Stimulated activated CD4-positive, alpha-beta T cell treated with anti-CD3 and anti-CD28 coated beads, TNF-alpha, amount 100 ng/mL, for 24 hours (primary cell): ENCODE measurements around the gene RALBP1.
A peak's percentile ranks its signal among the peaks of the same experiment; 100 is the strongest.

Experiments
- DNase-seq, 3 experiments: peaks; one replicate each; pipeline ENCODE4 v3.0.0-alpha.2; 2020; ENCODE audit warnings: low read depth in 3 of 3

Gene RALBP1

GRCh38 chr18:9507565-9508088, 32.3 kb downstream of the RALBP1 start:
- DNase-seq: no peak

GRCh38 chr18:9508446-9509025, 33.2 kb downstream of the RALBP1 start:
- DNase-seq: no peak

GRCh38 chr18:9513971-9514512, 38.7 kb downstream of the RALBP1 start:
- no peak for DNase-seq

DNA sequence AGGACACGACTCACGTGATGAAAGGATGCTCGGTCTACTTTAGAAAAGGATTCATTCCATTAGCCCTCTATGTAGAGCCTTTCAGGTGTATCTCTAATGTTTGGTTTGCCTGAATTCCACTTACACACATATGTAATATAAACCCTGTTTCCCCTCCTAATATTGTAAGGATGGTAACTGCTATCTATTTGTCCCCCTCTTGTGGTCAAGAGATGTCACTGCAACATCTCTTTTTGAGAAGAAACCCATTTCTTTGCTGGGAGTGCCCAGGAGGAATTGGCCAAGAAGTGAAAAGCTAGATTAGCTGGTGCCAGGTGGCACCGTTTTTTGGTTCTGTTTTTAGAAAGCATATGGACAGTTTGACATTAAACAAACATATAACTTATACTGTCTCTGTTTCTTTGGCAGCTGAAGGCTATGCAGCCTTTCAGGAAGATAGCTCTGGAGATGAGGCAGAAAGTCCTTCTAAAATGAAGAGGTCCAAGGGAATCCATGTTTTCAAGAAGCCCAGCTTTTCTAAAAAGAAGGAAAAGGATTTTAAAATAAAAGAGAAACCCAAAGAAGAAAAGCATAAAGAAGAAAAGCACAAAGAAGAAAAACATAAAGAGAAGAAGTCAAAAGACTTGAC, 41.2 kb downstream of the RALBP1 start:
- peak in 1 of 3 experiments; percentile 2 for DNase-seq

DNA sequence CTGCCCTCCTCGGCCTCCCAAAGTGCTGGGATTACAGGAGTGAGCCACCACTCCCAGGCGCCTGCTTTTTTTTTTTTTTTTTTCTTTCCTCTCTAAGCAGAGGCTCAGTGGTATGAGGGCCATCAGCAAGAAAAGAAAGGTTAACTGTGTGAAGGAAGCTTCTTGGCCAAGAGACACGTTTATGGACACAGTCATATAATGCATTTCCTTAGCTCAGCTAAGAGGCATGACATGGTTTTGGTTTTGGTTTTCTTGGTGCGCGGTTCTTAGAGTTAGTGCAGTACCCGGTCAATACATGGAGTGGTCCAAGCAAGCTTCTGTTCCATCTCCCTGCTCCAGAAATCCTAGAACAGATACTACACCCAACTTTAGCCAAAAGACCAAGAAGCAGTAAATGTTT, 42.6 kb downstream of the RALBP1 start:
- DNase-seq: no peak

GRCh38 chr18:9519399-9519798, 44.1 kb downstream of the RALBP1 start:
- DNase-seq: no peak

- DNase-seq: no peak
Measured at GRCh38 chr18:9520666-9521065, 45.4 kb downstream of the RALBP1 start.

DNA sequence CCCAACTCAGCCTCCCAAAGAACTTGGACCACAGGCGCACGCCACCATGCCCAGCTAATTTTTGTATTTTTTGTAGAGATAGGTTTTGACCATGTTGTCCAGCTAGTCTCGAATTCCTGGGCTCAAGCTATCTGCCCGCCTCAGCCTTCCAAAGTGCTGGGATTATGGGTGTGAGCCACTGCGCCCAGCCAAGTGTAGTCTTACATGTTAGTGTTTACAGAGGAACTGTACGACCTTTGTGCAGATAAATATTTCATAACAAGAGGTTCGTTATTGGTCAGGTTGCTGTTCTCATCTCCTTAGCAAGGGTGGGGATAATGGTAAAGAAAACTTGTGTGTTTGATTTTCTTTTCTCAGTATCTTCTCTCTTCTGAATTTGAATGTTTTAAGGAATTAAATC, 46.5 kb downstream of the RALBP1 start:
- DNase-seq: no peak

GRCh38 chr18:9522952-9523351, 47.6 kb downstream of the RALBP1 start:
- no peak for DNase-seq

DNA sequence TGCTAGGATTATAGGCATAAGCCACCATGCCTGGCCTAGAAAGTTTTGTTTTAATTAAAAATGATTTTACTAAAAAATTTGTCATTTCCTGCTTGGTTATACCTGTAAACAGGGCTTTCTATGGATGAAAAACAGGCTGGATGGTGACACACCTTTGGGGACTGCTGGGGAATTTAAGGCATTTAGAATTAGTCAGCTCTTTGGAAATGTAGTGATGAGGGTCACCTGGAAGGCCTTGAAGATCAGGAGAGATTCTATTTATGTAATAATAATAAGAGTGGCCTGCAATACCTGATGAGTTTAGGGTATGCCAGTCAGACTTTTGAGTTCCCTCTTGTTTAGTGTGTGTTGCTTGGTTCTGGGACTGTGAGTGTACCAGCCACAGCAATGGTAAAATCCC, 51.1 kb downstream of the RALBP1 start:
- DNase-seq: no peak

DNA sequence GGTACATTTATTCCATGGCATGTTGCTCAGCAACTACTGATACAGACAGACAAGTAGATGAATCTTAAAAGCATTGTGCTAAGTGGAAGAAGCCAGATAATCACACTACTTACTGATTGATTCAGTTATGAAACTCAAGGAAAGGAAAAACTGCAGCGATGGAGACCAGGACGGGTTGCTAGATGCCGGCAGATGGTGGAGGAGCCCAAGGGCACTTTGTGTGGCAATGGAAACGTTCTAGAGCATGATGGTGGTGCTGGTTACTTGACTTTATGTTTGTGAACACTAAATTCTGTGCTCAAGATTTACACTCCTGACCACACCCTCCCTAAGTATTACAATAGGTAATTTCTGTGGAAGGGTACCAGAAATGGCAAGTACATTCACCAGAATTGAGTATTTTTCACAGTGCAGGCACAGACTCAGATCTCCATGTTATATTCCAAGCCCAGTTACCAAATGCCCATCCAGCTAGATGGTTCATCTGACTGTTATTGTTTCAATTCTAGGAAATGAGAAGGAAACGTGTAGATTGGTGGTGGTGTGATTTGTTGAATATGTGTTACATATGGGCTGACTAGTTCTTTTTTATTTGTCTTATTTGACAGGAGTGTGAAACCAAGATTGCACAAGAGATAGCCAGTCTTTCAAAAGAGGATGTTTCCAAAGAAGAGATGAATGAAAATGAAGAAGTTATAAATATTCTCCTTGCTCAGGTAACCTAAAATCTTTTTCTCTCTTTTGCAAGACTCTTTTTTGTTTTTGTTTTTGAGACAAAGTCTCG, 55.1 kb downstream of the RALBP1 start:
- no peak for DNase-seq

DNA sequence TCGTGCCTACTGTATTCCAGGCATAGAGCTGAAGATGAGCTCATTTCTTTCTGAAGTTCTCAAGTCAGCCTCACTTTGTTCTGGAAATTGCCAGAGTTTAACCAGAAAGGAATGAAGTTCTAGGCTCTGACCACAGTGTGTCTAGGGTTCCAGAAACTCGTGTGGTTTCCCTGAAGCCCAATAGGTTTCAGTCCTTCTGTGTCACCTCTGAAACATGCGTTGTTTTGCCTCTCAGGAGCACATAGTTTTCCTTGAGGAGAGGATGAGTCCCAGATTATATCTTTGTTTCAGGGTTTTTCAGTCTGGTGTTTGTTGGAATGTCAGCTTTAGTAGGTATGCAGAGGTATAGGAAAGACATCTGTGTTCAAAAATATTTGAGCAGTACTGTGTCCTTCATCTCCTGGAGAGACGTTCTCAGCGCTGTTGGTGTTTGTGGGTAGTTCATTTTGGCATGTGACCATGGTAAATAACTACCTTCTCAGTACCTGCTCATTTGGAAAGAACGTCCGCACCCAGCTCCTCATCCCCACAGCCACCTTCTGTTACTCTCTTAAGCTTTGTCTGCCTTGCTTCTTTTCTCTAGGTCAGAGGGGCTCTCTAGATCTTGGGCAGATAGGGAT, 56.6 kb downstream of the RALBP1 start:
- DNase-seq: no peak

DNA sequence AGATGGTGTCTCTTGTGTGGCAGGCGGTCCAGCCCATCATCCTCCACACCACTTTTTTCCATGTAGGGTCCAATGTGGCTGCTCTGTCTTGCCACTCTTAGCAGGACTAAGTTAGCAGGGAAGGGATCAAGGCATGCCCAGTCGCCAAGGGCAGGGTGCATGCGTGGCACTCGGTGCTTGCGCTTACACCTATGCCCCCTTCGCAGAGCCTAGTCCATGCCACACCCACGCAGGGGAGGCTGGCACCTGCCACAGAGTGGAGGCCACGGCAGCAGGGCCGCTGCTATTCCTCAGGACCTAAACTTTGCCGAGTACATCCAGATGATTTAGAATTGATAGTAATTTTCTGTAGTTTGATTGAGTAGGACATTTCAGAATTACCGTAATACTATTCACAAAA, 59.5 kb downstream of the RALBP1 start:
- no peak for DNase-seq

GRCh38 chr18:9535430-9535991, 60.2 kb downstream of the RALBP1 start:
- DNase-seq: no peak

DNA sequence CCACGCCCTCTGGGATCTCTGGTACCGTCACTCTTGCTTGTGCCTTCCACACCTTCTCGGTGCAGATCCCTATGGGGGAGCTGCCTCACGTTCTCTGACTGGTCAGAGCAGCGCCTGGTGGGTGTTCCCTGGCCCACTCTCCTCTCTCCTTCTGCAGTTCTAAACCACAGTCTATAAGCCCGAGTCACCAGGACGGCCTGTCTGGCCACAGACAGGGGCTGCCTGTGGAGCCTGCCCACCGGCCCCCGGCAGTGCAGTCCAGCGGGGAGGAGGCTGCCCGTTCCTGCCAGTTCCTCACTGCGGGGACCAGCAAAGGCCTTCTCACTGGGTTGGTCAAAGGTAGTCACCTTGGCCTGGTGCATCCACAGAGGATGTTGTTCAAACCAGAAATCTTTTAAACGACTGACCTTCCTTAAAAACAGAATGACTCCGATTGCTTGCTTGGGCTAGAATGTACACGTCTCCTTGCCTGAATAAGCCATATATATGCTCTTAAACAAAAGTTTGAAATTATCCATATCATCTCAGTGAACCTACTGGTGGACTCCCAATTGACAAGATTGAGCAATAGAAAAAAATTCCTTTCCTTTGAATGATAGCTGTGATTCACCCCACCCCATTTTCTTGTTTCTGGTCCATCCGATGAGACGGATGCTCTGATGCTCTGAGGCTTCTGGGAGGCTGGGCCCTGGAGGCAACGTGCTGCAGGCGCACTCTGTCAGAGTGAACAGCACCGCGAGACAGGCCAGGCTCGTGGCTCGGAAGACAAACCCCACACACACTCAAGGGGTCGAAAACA, 61.2 kb downstream of the RALBP1 start:
- no peak for DNase-seq

GRCh38 chr18:9537677-9538076, 62.4 kb downstream of the RALBP1 start:
- no peak for DNase-seq

- DNase-seq: no peak
Measured at GRCh38 chr18:9539283-9539682, 64.0 kb downstream of the RALBP1 start.

GRCh38 chr18:9539938-9540337, 64.6 kb downstream of the RALBP1 start:
- DNase-seq: no peak

DNA sequence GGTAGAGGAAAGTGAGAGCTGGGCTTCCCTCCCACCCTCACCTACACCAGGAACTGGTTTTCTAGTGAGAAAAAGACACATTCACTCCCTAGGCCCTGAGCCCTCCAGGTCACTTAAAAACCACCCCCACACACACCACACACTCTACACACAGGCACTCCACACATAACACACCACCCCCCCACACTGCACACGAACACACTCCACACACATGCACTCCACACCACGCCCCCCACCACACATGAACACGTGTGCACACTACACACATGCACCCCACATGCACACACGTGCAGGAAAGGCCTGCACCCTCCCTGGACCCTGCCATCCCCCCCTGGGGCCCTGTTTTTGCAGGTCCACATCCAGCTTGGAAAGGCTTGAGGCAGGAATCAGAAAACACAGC, 67.6 kb downstream of the RALBP1 start:
- DNase-seq: no peak

DNA sequence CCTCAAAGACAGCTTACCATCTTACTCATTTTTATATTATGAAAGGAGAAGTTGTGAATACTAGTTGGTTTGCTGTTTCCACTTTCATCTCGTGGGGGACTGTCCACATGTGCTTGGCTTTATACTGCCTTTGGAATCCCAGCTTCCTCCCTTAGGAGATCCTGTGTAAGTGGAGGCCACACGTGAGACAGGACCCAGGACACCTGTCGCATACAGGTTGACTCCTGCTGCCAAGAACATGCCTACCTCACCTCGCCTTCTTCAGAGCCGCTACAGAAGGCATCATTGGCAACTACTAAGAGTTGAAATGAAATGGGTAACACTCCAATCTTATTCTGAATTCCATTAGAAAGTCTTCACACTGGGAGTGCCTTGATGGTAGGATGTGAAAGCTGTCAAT, 69.7 kb downstream of the RALBP1 start:
- DNase-seq: no peak

DNA sequence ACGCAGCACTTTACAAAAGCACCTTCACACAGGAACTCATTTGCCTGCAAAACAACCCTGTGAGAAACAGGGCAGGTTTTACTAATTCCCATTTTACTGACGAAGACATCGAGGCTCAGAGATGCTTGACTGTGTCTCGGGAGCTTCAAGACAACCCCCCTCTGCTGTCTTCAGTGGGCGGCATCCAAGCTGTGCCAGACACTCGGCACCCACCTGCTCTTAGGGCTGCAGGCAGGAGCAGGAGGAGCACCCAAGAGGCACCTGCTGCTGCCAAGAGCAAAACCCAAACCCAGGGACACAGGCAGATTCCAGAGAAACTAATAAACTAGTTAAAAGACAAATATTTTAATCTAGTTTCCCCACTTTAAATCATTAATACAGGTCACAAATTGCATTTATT, 71.2 kb downstream of the RALBP1 start:
- DNase-seq: no peak
